Kidney (tissue), 14 donors: ENCODE measurements around the gene DISP3. TPM values are rescaled to one million over a fixed set of nuclear protein-coding genes. Genes with fewer than 3 reads are reported as not detected.
A peak's percentile ranks its signal among the peaks of the same experiment; 100 is the strongest.

Source experiments
- DNase-seq, 5 donors: peaks; one replicate each; pipeline ENCODE4 v3.0.0-alpha.2; 2013 to 2020
- FAIRE-seq: peaks from 2 replicates; lab custom pipeline; 2012; peaks lifted over from hg19 to GRCh38; lab: Jason Lieb, UNC
- H3K27ac ChIP-seq, 2 donors: one replicate each; pipeline ENCODE4 v1.7.0; 2013; ENCODE audit warnings: low read depth in 2 of 2, low read length in 2 of 2, inconsistent platforms in 1 of 2
- H3K27me3 ChIP-seq: one replicate; pipeline ENCODE4 v1.7.1; 2013; ENCODE audit warnings: low read length, inconsistent platforms; ENCODE audit not compliant: control insufficient read depth, insufficient read depth
- H3K36me3 ChIP-seq, 3 donors: one replicate each; pipeline versions ENCODE4 v1.7.0 to v1.7.1; 2013; ENCODE audit warnings: low read length in 3 of 3, control low read depth in 1 of 3, inconsistent platforms in 1 of 3; ENCODE audit not compliant: insufficient read depth in 3 of 3, control insufficient read depth in 2 of 3
- H3K4me1 ChIP-seq, 3 donors: one replicate each; pipeline versions ENCODE4 v1.7.0 to v1.7.1; 2013; ENCODE audit warnings: low read length in 3 of 3, inconsistent platforms in 1 of 3, low read depth in 1 of 3; ENCODE audit not compliant: control insufficient read depth in 2 of 3, insufficient read depth in 2 of 3
- H3K4me3 ChIP-seq, 3 donors: one replicate each; pipeline versions ENCODE4 v1.7.0 to v1.8.1; 2013; ENCODE audit warnings: low read length in 3 of 3, control low read depth in 1 of 3, inconsistent platforms in 1 of 3
- H3K9ac ChIP-seq, 3 donors: one replicate each; pipeline versions ENCODE4 v1.7.0 to v1.7.1; 2013; ENCODE audit warnings: low read length in 3 of 3, control low read depth in 1 of 3, inconsistent platforms in 1 of 3
- H3K9me3 ChIP-seq, 3 donors: one replicate each; pipeline versions ENCODE4 v1.7.0 to v1.7.1; 2013; ENCODE audit warnings: low read length in 3 of 3, control low read depth in 1 of 3, inconsistent platforms in 1 of 3; ENCODE audit not compliant: control insufficient read depth in 2 of 3, insufficient read depth in 1 of 3
- CTCF ChIP-seq: IDR thresholded peaks from 3 replicates; pipeline ENCODE4 v1.5.1; 2012; ENCODE audit warnings: mild to moderate bottlenecking, moderate library complexity, borderline replicate concordance; ENCODE audit not compliant: insufficient read depth; ENCODE audit errors: extremely low read depth
- intact Hi-C: fragments of 100-400 bp; cut with DNase I; formaldehyde crosslinking; loops from one replicate; pipeline ENCODE4 v1.11.1; 2022
- polyA plus RNA-seq: library from polyadenylated mRNA; stranded (reverse); fragments of 350-450 nt; fragmentation: Illumina TruSeq; extraction: RNeasy Lipid Tissue Mini Kit (QIAGEN cat#74804); gene quantifications from one replicate; pipeline ENCODE4 v1.2.3, GENCODE V29; 2014; ENCODE audit warnings: low read depth, low replicate concordance; ENCODE audit not compliant: insufficient read depth
- total RNA-seq: library from RNA; stranded (reverse); fragmentation: NEBNext Ultra II Directional; extraction: Animal tissue kit (Norgen Biotek cat#: 25700); gene quantifications from one replicate; pipeline ENCODE4 v1.2.1, GENCODE V29; 2021
- donor health status: control.
- donor health status: control.
- donor health status: control.
- donor health status: control.
- donor health status: control.
- donor health status: DM: yes; HTN: yes; CAD: no.
- donor health status: Normal renal cell carcinoma (clear cell type).

The DISP3 gene
- total and polyA plus RNA-seq, 2 donors from 2014 or later: 0.19 TPM; not detected in 1

DNA sequence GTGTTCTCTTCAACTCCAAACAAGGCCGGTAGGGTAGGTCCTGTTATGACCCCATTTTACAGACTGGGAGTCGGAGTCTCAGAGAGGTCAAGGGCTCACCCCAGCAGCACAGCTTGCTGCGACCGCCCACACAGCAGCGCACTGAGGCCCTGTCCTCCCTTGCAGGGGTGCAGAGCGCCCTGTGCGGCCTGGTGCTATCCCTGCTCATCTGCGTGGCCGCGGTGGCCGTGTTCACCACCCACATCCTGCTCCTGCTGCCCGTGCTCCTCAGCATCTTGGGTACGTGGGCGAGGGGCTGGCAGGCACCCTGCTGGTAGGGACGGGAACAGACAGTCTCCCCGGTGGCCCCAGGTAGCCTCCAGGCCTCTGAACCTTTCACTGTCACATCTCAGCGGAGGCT is 55.9 kb downstream of the DISP3 start:
- no peak for FAIRE-seq
- no peaks in the 10 kb centered on the region for H3K4me1 ChIP-seq
- no peak overlapping the region for H3K4me3 ChIP-seq
- H3K9ac ChIP-seq: no peak overlapping the region
- no peaks in the 10 kb centered on the region for H3K9me3 ChIP-seq
- H3K27me3 ChIP-seq: no peaks in the 10 kb centered on the region
- no peak overlapping the region for H3K27ac ChIP-seq
- peak in 1 of 5 donors; percentile 71 for DNase-seq
- no peak for TF ChIP-seq CTCF
- intact Hi-C loops: no loop called here
- no peaks in the 10 kb centered on the region for H3K36me3 ChIP-seq

DNA sequence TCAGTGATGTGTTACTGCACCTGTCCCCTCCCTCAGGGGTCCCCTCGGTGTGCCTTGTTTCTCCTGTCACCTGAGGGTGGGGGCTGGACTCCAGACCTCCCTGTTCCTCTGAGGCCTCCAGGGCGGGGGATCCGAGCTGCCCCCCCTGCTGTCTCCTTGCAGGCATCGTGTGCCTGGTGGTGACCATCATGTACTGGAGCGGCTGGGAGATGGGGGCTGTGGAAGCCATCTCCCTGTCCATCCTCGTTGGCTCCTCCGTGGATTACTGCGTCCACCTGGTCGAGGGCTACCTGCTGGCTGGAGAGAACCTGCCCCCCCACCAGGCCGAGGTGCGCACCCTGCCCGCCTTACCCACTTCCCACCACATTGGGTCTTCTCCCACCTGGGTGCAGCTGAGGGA is 56.4 kb downstream of the DISP3 start:
- Histone ChIP-seq H3K27ac (no peak overlapping the region), H3K36me3 (no peaks in the 10 kb centered on the region), H3K4me3 (no peak overlapping the region), H3K9ac (no peak overlapping the region), H3K4me1 (no peaks in the 10 kb centered on the region), H3K27me3 (no peaks in the 10 kb centered on the region), H3K9me3 (no peaks in the 10 kb centered on the region)
- no peak for TF ChIP-seq CTCF
- DNase-seq (peak in 1 of 5 donors; percentile 51), FAIRE-seq (no peak)
- intact Hi-C loops: no loop called here

DNA sequence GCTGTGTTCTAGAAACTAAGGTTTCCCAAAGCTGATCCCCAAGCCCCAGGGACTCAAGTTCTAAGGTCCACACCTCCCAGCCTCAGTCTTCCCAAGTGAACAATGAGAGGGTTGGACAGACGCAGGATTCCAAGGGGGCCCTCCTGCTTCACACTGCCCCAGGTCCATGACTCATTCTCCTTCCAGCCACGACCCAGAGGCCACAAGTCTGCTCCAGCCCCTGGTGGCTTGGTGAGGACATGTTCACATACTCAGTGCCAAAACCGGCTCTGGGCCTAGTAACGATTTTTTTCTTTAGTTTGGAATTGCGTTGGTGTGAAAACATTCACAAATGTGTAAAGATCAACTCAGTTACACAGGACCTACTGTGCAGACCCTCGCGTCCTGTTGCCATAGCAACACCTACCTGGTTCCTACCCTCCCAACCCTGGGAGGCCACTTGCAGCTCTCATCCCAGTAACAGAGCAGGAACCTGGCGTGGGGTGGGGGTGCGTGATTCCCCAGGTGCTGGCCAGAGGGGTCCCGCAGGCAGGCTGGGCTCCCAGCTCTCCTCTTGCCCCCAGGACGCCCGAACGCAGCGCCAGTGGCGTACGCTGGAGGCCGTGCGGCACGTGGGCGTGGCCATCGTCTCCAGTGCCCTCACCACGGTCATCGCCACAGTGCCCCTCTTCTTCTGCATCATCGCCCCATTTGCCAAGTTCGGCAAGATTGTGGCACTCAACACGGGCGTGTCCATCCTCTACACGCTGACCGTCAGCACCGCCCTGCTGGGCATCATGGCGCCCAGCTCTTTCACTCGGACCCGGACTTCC is 57.0 kb downstream of the DISP3 start:
- H3K27ac ChIP-seq: no peak overlapping the region
- H3K4me1 ChIP-seq: no peaks in the 10 kb centered on the region
- H3K9ac ChIP-seq: no peak overlapping the region
- DNase-seq: peak in 1 of 5 donors; percentile 60
- no peaks in the 10 kb centered on the region for H3K27me3 ChIP-seq
- H3K36me3 ChIP-seq: no peaks in the 10 kb centered on the region
- FAIRE-seq: no peak
- no peaks in the 10 kb centered on the region for H3K9me3 ChIP-seq
- no peak overlapping the region for H3K4me3 ChIP-seq
- TF ChIP-seq CTCF: no peak
- intact Hi-C loops: no loop called here
